Measurements from ENCODE around the gene TSHZ2.
"Not testable (repeated sequence)": the region's sequence is repeated elsewhere in the genome, so short reads cannot be mapped to it uniquely, and the experiment has no call there.

TSHZ2 gene

DNA sequence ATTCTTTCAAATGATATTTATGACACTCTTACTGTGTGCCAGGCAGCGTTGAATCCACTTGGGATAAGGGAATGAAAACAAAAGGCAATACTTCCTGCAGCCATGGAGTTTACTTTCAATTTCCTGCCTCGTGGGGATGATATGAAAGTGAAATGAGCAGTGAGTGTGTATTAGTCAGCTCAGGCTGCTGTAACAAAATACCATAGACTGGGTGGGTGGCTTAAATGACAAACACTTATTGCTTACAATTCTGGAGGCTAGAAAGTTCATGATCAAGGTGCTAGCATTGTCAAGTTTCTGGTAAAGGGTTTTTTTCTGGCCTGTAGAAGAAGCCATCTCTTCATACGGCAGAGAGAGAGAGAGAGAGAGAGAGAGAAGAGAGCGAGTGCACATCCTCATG, 41.7 kb downstream of the TSHZ2 start:
- no peak overlapping the region for H3K27ac ChIP-seq (ENCODE audit: low read length)
- peaks cover 3 to 12% of the 10 kb centered on the region in 2 donors for H3K9me3 ChIP-seq (ENCODE audit: control insufficient read depth in 2 of 2, low read length in 2 of 2)
- no peak overlapping the region for H3K9ac ChIP-seq (ENCODE audit: low read length in 2 of 2)
- H3K4me3 ChIP-seq (ENCODE audit: low read length in 2 of 2) = no peak overlapping the region
- H3K4me1 ChIP-seq (ENCODE audit: control insufficient read depth, insufficient read depth, low read length) = peaks cover 2% of the 10 kb centered on the region
- no peaks in the 10 kb centered on the region for H3K27me3 ChIP-seq (ENCODE audit: control insufficient read depth in 1 of 2, insufficient read depth in 2 of 2, low read length in 2 of 2)
- no peaks in the 10 kb centered on the region for H3K36me3 ChIP-seq (ENCODE audit: control insufficient read depth in 2 of 2, insufficient read depth in 2 of 2, low read length in 2 of 2)

DNA sequence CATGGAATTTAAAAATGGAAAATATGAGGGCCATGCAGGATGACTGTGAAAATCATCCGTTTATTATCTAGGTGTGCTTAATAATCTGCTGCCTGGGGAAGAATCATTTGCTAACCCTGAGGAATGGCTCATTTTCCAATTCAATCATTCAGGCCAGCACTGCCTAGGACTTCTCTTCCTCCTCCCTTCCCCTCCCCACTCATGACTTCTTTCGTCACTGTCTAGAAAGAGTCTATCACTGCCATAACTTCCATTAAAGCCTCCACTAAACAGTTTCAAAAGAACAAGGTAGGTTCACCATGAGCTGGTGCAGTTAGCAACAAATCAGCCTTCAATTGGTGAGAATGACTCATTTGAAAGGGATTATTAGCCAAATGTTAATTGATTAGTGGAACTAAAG, 43.9 kb downstream of the TSHZ2 start:
- Histone ChIP-seq H3K9ac (ENCODE audit: low read length in 2 of 2) (no peak overlapping the region), H3K9me3 (ENCODE audit: control insufficient read depth in 2 of 2, low read length in 2 of 2) (peaks cover 3 to 12% of the 10 kb centered on the region in 2 donors), H3K4me1 (ENCODE audit: control insufficient read depth, insufficient read depth, low read length) (peaks cover 2% of the 10 kb centered on the region), H3K27ac (ENCODE audit: low read length) (no peak overlapping the region), H3K27me3 (ENCODE audit: control insufficient read depth in 1 of 2, insufficient read depth in 2 of 2, low read length in 2 of 2) (no peaks in the 10 kb centered on the region), H3K36me3 (ENCODE audit: control insufficient read depth in 2 of 2, insufficient read depth in 2 of 2, low read length in 2 of 2) (no peaks in the 10 kb centered on the region), H3K4me3 (ENCODE audit: low read length in 2 of 2) (no peak overlapping the region)

DNA sequence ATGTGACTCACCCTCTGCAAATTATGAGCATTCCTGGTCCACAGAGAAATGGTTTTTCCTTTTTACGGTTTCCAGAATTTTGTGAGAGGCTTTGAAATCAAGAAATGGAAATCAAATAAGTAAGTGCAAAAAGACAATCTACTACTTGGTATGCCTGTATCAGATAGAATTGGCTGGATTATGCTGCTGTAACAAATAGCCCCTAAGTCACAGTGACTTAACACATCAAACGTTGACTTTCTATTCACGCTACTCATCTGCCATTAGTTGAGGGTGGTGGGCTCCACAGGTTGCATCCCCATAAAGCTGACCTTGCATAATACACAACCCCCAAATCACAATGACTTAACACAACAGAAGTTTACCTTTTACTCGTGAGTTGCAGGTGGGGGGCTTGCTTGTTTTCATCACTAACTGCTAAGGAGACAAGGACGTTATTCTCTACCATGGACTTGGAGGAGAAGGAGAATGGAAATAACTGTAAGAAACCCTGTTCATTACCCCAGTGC, 44.4 kb downstream of the TSHZ2 start:
- H3K27me3 ChIP-seq (ENCODE audit: control insufficient read depth in 1 of 2, insufficient read depth in 2 of 2, low read length in 2 of 2) = no peaks in the 10 kb centered on the region
- H3K4me3 ChIP-seq (ENCODE audit: low read length in 2 of 2) = no peak overlapping the region
- H3K9me3 ChIP-seq (ENCODE audit: control insufficient read depth in 2 of 2, low read length in 2 of 2) = peaks cover 3 to 12% of the 10 kb centered on the region in 2 donors
- no peak overlapping the region for H3K9ac ChIP-seq (ENCODE audit: low read length in 2 of 2)
- peaks cover 2% of the 10 kb centered on the region for H3K4me1 ChIP-seq (ENCODE audit: control insufficient read depth, insufficient read depth, low read length)
- no peak overlapping the region for H3K27ac ChIP-seq (ENCODE audit: low read length)
- H3K36me3 ChIP-seq (ENCODE audit: control insufficient read depth in 2 of 2, insufficient read depth in 2 of 2, low read length in 2 of 2) = no peaks in the 10 kb centered on the region

DNA sequence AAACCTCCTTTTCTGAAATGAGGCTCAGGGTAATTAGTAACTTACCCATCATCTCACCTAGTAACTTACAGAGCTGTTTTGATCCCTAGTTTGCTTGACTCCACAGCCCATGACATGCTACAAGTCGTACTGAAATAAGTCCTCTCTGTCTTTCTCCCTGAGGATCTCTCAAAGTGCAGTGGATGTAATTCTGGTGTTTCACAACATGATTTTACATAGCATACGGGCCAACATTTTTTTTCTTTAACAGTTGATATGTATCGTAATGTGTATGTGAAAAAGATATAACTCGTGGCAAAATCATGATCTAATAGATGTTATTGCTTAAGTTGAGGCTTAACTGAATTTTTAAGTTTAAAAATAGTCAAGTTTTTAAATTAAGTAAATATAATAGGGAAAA, 45.0 kb downstream of the TSHZ2 start:
- H3K27me3 ChIP-seq (ENCODE audit: control insufficient read depth in 1 of 2, insufficient read depth in 2 of 2, low read length in 2 of 2) = no peaks in the 10 kb centered on the region
- no peaks in the 10 kb centered on the region for H3K36me3 ChIP-seq (ENCODE audit: control insufficient read depth in 2 of 2, insufficient read depth in 2 of 2, low read length in 2 of 2)
- H3K4me1 ChIP-seq (ENCODE audit: control insufficient read depth, insufficient read depth, low read length) = peaks cover 2% of the 10 kb centered on the region
- no peak overlapping the region for H3K9ac ChIP-seq (ENCODE audit: low read length in 2 of 2)
- H3K9me3 ChIP-seq (ENCODE audit: control insufficient read depth in 2 of 2, low read length in 2 of 2) = peaks cover 3 to 12% of the 10 kb centered on the region in 2 donors
- H3K27ac ChIP-seq (ENCODE audit: low read length) = no peak overlapping the region
- H3K4me3 ChIP-seq (ENCODE audit: low read length in 2 of 2) = no peak overlapping the region

DNA sequence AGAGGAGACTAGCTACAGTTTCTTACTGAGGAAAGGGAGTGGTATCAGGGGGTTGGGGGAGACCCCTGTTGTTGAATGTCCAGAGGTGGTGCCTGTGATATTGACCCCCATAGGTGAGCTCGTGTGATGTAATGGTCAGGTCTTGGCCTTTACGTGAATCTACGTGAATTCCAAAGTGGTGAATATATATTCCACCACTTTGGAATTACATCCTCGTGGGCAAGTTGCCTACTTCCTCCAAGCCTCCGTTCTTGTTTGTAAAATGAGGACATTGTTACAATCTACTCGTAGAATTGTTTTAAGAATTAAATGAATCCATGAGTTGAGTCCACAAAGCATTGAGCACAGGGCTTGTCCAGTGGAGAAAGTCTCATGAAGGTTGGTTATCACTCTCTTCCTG, 47.3 kb downstream of the TSHZ2 start:
- Histone ChIP-seq H3K4me3 (ENCODE audit: low read length in 2 of 2) (no peak overlapping the region), H3K9me3 (ENCODE audit: control insufficient read depth in 2 of 2, low read length in 2 of 2) (peaks cover 0 to 8% of the 10 kb centered on the region in 2 donors), H3K27ac (ENCODE audit: low read length) (no peak overlapping the region), H3K4me1 (ENCODE audit: control insufficient read depth, insufficient read depth, low read length) (peaks cover 2% of the 10 kb centered on the region), H3K27me3 (ENCODE audit: control insufficient read depth in 1 of 2, insufficient read depth in 2 of 2, low read length in 2 of 2) (no peaks in the 10 kb centered on the region), H3K9ac (ENCODE audit: low read length in 2 of 2) (no peak overlapping the region), H3K36me3 (ENCODE audit: control insufficient read depth in 2 of 2, insufficient read depth in 2 of 2, low read length in 2 of 2) (no peaks in the 10 kb centered on the region)

DNA sequence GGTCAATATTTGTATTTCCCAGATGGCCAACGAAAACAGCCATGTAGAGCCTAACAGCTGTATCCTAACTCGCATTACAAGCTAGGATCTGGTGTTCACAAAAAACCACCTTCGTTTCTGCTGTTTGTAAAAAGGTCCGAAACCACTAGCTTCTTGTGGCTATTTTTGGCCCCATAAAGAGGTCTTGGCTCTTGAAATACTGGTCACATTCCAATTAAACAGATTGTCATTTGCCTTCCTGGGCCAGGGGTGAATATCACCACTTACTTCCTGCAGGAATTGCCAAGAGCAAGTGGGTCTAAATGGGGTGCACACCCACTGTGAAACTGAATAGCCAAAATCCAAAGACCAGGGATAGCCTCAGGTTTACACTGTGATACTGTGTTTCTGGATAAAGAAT, 48.2 kb downstream of the TSHZ2 start:
- H3K9me3 ChIP-seq (ENCODE audit: control insufficient read depth in 2 of 2, low read length in 2 of 2) = peaks cover 0 to 8% of the 10 kb centered on the region in 2 donors
- H3K9ac ChIP-seq (ENCODE audit: low read length in 2 of 2) = no peak overlapping the region
- H3K27me3 ChIP-seq (ENCODE audit: control insufficient read depth in 1 of 2, insufficient read depth in 2 of 2, low read length in 2 of 2) = no peaks in the 10 kb centered on the region
- H3K4me1 ChIP-seq (ENCODE audit: control insufficient read depth, insufficient read depth, low read length) = peaks cover 2% of the 10 kb centered on the region
- no peak overlapping the region for H3K27ac ChIP-seq (ENCODE audit: low read length)
- no peaks in the 10 kb centered on the region for H3K36me3 ChIP-seq (ENCODE audit: control insufficient read depth in 2 of 2, insufficient read depth in 2 of 2, low read length in 2 of 2)
- no peak overlapping the region for H3K4me3 ChIP-seq (ENCODE audit: low read length in 2 of 2)

DNA sequence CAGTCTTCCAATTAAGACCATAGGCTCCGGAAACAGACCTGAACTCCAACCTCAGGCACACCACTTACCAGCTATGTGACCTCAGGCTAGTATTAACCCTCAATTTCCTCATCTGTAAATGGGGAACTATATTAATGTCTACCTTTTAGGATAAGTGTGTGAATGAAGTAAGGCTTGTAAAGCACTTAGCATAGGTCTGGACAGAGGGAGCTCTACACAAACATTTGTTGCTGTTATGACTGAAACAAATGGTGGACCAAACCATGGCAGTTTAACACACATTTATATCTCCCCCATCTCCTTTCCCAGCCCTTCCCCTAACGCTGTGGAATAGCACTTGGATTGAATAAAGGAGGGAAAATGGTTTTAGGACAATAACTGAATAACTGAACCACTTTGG, 48.7 kb downstream of the TSHZ2 start:
- Histone ChIP-seq H3K4me1 (ENCODE audit: control insufficient read depth, insufficient read depth, low read length) (peaks cover 2% of the 10 kb centered on the region), H3K4me3 (ENCODE audit: low read length in 2 of 2) (no peak overlapping the region), H3K36me3 (ENCODE audit: control insufficient read depth in 2 of 2, insufficient read depth in 2 of 2, low read length in 2 of 2) (no peaks in the 10 kb centered on the region), H3K9me3 (ENCODE audit: control insufficient read depth in 2 of 2, low read length in 2 of 2) (peaks cover 0 to 8% of the 10 kb centered on the region in 2 donors), H3K27ac (ENCODE audit: low read length) (no peak overlapping the region), H3K9ac (ENCODE audit: low read length in 2 of 2) (no peak overlapping the region), H3K27me3 (ENCODE audit: control insufficient read depth in 1 of 2, insufficient read depth in 2 of 2, low read length in 2 of 2) (no peaks in the 10 kb centered on the region)

DNA sequence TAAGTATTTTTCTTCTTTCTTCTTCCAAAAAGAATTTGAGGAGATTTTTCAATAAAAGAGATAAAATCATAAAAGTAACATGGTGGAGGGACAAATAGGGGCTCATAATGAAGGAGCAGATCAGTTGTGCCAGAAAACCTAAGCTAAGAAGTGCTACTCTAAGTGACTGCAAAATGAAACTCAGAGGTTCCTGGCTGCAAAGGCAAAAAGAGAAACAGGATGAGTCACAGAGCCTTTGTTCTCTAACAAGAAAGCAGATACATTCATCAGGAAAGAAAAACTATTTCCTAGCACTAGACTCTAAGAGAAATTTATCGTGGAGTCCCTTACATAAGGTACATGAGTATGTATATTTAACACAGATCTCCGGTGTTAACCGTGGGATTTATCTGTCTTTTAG, 49.8 kb downstream of the TSHZ2 start:
- H3K27me3 ChIP-seq (ENCODE audit: control insufficient read depth in 1 of 2, insufficient read depth in 2 of 2, low read length in 2 of 2) = no peaks in the 10 kb centered on the region
- H3K9me3 ChIP-seq (ENCODE audit: control insufficient read depth in 2 of 2, low read length in 2 of 2) = no peaks in the 10 kb centered on the region
- no peak overlapping the region for H3K27ac ChIP-seq (ENCODE audit: low read length)
- H3K4me1 ChIP-seq (ENCODE audit: control insufficient read depth, insufficient read depth, low read length) = peaks cover 2% of the 10 kb centered on the region
- no peak overlapping the region for H3K9ac ChIP-seq (ENCODE audit: low read length in 2 of 2)
- H3K36me3 ChIP-seq (ENCODE audit: control insufficient read depth in 2 of 2, insufficient read depth in 2 of 2, low read length in 2 of 2) = no peaks in the 10 kb centered on the region
- no peak overlapping the region for H3K4me3 ChIP-seq (ENCODE audit: low read length in 2 of 2)

DNA sequence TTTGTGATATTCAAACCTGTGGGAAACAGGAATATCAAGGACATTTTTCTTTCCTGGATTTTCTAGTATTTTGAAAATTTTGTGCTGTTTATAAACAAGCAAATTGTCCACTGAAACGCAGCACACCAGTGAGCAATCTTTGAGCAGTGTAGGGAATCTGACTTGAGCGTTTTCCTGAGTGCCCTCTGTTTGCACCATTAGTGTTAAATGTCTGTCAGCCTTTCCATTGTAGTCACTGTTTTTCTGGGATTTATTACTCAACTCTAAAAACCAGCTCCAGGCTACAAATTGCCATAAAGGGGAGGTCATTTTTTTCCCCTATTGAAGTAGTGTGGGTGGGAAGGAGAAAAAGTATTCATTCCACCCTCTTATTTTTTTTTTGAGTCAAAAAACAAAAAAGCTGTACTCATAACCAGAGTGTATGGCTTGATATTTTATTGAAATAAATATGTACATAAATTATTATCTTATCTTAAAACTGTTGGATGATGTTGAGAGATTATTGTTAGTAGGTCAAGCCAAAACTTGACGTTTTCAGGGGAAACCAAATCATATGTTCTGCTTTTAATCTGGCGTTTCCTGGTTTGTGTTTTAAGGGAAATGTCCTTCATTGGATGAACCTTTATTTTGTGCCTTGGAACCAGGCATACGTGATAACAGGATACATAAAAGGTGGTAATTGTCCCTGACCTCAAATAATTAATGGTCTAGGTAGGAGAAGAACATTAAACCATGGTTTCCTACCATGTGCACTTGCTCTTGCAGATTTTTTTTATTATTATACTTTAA, 51.8 kb downstream of the TSHZ2 start:
- Histone ChIP-seq H3K9me3 (ENCODE audit: control insufficient read depth in 2 of 2, low read length in 2 of 2) (no peaks in the 10 kb centered on the region), H3K27ac (ENCODE audit: low read length) (no peak overlapping the region), H3K9ac (ENCODE audit: low read length in 2 of 2) (no peak overlapping the region), H3K4me3 (ENCODE audit: low read length in 2 of 2) (no peak overlapping the region), H3K4me1 (ENCODE audit: control insufficient read depth, insufficient read depth, low read length) (no peaks in the 10 kb centered on the region), H3K27me3 (ENCODE audit: control insufficient read depth in 1 of 2, insufficient read depth in 2 of 2, low read length in 2 of 2) (peaks cover 0 to 3% of the 10 kb centered on the region in 2 donors), H3K36me3 (ENCODE audit: control insufficient read depth in 2 of 2, insufficient read depth in 2 of 2, low read length in 2 of 2) (no peaks in the 10 kb centered on the region)

DNA sequence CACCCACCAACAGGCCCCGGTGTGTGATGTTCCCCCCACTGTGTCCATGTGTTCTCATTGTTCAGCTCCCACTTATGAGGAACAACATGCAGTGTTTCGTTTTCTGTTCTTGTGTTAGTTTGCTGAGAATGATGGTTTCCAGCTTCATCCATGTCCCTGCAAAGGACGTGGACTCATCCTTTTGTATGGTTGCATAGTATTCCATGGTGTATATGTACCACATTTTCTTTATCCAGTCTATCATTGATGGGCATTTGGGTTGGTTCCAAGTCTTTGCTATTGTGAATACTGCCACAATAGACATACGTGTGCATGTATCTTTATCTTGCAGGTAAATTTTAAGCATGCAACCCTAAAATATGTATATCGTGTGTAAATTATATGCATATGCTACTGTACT, 52.5 kb downstream of the TSHZ2 start:
- H3K9me3 ChIP-seq (ENCODE audit: control insufficient read depth in 2 of 2, low read length in 2 of 2); H3K9ac ChIP-seq (ENCODE audit: low read length in 2 of 2); H3K27ac ChIP-seq (ENCODE audit: low read length); H3K36me3 ChIP-seq (ENCODE audit: control insufficient read depth in 2 of 2, insufficient read depth in 2 of 2, low read length in 2 of 2); H3K27me3 ChIP-seq (ENCODE audit: control insufficient read depth in 1 of 2, insufficient read depth in 2 of 2, low read length in 2 of 2); H3K4me3 ChIP-seq (ENCODE audit: low read length in 2 of 2); H3K4me1 ChIP-seq (ENCODE audit: control insufficient read depth, insufficient read depth, low read length): not testable (repeated sequence)

DNA sequence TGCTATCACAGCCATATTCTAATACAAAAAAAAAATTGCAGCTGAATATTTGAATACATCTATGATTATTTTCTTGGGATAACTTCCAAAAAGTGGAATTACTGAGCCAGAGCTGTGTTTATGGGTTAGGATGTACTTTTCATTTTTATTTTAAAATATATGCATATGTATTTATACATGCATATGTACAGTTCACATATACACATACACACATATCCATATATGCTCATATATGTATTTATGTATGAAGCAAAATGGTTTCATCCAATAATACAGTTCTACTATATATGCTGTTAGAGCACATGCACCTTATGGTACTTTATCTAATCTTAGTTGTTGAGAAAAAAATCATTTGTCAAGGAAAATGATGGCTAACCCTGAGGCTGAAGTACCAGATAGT, 54.9 kb downstream of the TSHZ2 start:
- Histone ChIP-seq H3K4me1 (ENCODE audit: control insufficient read depth, insufficient read depth, low read length) (no peaks in the 10 kb centered on the region), H3K9ac (ENCODE audit: low read length in 2 of 2) (no peak overlapping the region), H3K36me3 (ENCODE audit: control insufficient read depth in 2 of 2, insufficient read depth in 2 of 2, low read length in 2 of 2) (no peaks in the 10 kb centered on the region), H3K4me3 (ENCODE audit: low read length in 2 of 2) (no peak overlapping the region), H3K27ac (ENCODE audit: low read length) (no peak overlapping the region), H3K9me3 (ENCODE audit: control insufficient read depth in 2 of 2, low read length in 2 of 2) (no peaks in the 10 kb centered on the region), H3K27me3 (ENCODE audit: control insufficient read depth in 1 of 2, insufficient read depth in 2 of 2, low read length in 2 of 2) (peaks cover 0 to 3% of the 10 kb centered on the region in 2 donors)
